HepG2 (cell line): Measurements from ENCODE around the gene ASTN2.

Experiments
- HES4 ChIP-seq: sonication (generic); formaldehyde crosslinking; IDR thresholded peaks from 2 replicates; pipeline ENCODE4 v1.9.0; 2021; ENCODE audit warnings: mild to moderate bottlenecking, missing genetic modification reagents, borderline replicate concordance
- SP1 ChIP-seq, 2 experiments: fragments of 450-650 bp in 1 of 2; sonication (generic) in 1 of 2; formaldehyde crosslinking in 1 of 2; IDR thresholded peaks; 2 replicates each; pipeline versions ENCODE4 v1.4.0 to v1.6.1; 2016 to 2020; ENCODE audit warnings: missing genetic modification reagents in 1 of 2
- SRF ChIP-seq: IDR thresholded peaks from 2 replicates; pipeline ENCODE4 v1.6.1; 2011; ENCODE audit warnings: mild to moderate bottlenecking, low read depth, low read length, moderate library complexity
- SRSF1 ChIP-seq: fragments of 200-400 bp; formaldehyde crosslinking; optimal IDR thresholded peaks from 2 replicates; pipeline ENCODE3; 2017; ENCODE audit warnings: mild to moderate bottlenecking, low read depth, low read length, moderate library complexity
- TCF7L2 ChIP-seq: IDR thresholded peaks from 2 replicates; pipeline ENCODE4 v1.6.1; 2011; ENCODE audit warnings: mild to moderate bottlenecking, low read depth, low read length, moderate library complexity
- ZNF253 ChIP-seq: sonication (generic); formaldehyde crosslinking; IDR thresholded peaks from 2 replicates; pipeline ENCODE4 v1.8.0; 2022; ENCODE audit warnings: mild to moderate bottlenecking, missing genetic modification reagents, borderline replicate concordance
- TF ChIP-seq, protein P1 (sequence below): sonication (generic); formaldehyde crosslinking; IDR thresholded peaks from 2 replicates; pipeline ENCODE4 v1.5.1; 2020; ENCODE audit warnings: missing genetic modification reagents, mild to moderate bottlenecking, borderline replicate concordance
- TF ChIP-seq, protein P2 (sequence below): sonication (generic); formaldehyde crosslinking; IDR thresholded peaks from 2 replicates; pipeline ENCODE4 v1.5.0; 2020; ENCODE audit warnings: mild to moderate bottlenecking, missing genetic modification reagents, moderate library complexity
- TF ChIP-seq, protein P3 (sequence below): sonication (generic); formaldehyde crosslinking; IDR thresholded peaks from 2 replicates; pipeline ENCODE4 v1.4.0; 2020; ENCODE audit warnings: mild to moderate bottlenecking, missing genetic modification reagents

DNA sequence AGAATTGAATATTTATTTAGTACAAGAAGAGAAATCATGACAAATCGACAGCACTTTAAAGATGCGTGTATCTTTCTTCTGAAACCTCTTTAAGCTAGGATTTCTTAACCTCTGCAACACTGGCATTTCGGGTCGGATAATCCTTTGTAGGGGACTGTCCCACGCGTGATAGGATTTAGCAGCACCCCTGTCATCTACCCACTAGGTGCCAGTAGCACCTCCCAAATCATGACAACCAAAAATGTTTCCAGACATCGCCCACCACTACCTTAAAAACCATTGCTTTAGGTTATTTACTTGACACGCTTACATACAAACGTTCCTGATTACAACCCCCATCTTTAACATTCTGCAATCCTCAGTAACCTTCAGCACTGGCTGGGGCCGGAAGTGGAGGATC lies 504.7 kb downstream of the ASTN2 start:
- TF ChIP-seq, protein P1, sequence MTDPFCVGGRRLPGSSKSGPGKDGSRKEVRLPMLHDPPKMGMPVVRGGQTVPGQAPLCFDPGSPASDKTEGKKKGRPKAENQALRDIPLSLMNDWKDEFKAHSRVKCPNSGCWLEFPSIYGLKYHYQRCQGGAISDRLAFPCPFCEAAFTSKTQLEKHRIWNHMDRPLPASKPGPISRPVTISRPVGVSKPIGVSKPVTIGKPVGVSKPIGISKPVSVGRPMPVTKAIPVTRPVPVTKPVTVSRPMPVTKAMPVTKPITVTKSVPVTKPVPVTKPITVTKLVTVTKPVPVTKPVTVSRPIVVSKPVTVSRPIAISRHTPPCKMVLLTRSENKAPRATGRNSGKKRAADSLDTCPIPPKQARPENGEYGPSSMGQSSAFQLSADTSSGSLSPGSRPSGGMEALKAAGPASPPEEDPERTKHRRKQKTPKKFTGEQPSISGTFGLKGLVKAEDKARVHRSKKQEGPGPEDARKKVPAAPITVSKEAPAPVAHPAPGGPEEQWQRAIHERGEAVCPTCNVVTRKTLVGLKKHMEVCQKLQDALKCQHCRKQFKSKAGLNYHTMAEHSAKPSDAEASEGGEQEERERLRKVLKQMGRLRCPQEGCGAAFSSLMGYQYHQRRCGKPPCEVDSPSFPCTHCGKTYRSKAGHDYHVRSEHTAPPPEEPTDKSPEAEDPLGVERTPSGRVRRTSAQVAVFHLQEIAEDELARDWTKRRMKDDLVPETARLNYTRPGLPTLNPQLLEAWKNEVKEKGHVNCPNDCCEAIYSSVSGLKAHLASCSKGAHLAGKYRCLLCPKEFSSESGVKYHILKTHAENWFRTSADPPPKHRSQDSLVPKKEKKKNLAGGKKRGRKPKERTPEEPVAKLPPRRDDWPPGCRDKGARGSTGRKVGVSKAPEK (CRISPR knock-in tag), result no peak
- TF ChIP-seq ZNF253 (CRISPR knock-in tag) (no peak), SRF (no peak), TCF7L2 (no peak), SRSF1 (no peak), SP1 (IDR thresholded peaks at IDR 0.05) (no peak), SP1 (CRISPR knock-in tag; IDR thresholded peaks at IDR 0.05) (no peak), HES4 (CRISPR knock-in tag) (no peak)
- TF ChIP-seq, protein P2, sequence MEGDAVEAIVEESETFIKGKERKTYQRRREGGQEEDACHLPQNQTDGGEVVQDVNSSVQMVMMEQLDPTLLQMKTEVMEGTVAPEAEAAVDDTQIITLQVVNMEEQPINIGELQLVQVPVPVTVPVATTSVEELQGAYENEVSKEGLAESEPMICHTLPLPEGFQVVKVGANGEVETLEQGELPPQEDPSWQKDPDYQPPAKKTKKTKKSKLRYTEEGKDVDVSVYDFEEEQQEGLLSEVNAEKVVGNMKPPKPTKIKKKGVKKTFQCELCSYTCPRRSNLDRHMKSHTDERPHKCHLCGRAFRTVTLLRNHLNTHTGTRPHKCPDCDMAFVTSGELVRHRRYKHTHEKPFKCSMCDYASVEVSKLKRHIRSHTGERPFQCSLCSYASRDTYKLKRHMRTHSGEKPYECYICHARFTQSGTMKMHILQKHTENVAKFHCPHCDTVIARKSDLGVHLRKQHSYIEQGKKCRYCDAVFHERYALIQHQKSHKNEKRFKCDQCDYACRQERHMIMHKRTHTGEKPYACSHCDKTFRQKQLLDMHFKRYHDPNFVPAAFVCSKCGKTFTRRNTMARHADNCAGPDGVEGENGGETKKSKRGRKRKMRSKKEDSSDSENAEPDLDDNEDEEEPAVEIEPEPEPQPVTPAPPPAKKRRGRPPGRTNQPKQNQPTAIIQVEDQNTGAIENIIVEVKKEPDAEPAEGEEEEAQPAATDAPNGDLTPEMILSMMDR, result no peak
- TF ChIP-seq, protein P3, sequence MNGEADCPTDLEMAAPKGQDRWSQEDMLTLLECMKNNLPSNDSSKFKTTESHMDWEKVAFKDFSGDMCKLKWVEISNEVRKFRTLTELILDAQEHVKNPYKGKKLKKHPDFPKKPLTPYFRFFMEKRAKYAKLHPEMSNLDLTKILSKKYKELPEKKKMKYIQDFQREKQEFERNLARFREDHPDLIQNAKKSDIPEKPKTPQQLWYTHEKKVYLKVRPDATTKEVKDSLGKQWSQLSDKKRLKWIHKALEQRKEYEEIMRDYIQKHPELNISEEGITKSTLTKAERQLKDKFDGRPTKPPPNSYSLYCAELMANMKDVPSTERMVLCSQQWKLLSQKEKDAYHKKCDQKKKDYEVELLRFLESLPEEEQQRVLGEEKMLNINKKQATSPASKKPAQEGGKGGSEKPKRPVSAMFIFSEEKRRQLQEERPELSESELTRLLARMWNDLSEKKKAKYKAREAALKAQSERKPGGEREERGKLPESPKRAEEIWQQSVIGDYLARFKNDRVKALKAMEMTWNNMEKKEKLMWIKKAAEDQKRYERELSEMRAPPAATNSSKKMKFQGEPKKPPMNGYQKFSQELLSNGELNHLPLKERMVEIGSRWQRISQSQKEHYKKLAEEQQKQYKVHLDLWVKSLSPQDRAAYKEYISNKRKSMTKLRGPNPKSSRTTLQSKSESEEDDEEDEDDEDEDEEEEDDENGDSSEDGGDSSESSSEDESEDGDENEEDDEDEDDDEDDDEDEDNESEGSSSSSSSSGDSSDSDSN (CRISPR knock-in tag), result no peak
